Nephron progenitor cell (in vitro differentiated cells): ENCODE measurements around the gene YPEL5.

Experiments used
- DNase-seq: peaks from one replicate; pipeline ENCODE4 v3.0.0; 2021
- H3K27ac Mint-ChIP-seq: 2 replicates; pipeline ENCODE4 v1.8.0; 2021; ENCODE audit warnings: mild to moderate bottlenecking, moderate library complexity, mixed read lengths
- H3K27me3 Mint-ChIP-seq: 2 replicates; pipeline ENCODE4 v1.8.0; 2021; ENCODE audit warnings: mild to moderate bottlenecking, low read depth, mixed read lengths; ENCODE audit not compliant: poor library complexity
- H3K36me3 Mint-ChIP-seq: 2 replicates; pipeline ENCODE4 v1.8.0; 2021; ENCODE audit warnings: low read depth, mixed read lengths
- H3K4me1 Mint-ChIP-seq: 2 replicates; pipeline ENCODE4 v1.8.0; 2021; ENCODE audit warnings: mixed read lengths
- H3K4me3 Mint-ChIP-seq: 2 replicates; pipeline ENCODE4 v1.8.0; 2021; ENCODE audit warnings: mild to moderate bottlenecking, moderate library complexity, mixed read lengths
- H3K9me3 Mint-ChIP-seq: 2 replicates; pipeline ENCODE4 v1.8.0; 2021; ENCODE audit warnings: mild to moderate bottlenecking, moderate library complexity, mixed read lengths
- CTCF ChIP-seq: fragments of 200-600 bp; sonication (generic); IDR thresholded peaks from 2 replicates; pipeline ENCODE4 v1.5.0; 2021; ENCODE audit warnings: antibody characterized with exemption

YPEL5 gene

GRCh38 chr2:30164131-30164925 is 17.5 kb downstream of the YPEL5 start:
- Mint-ChIP-seq H3K9me3 (no peaks in the 10 kb centered on the region), H3K36me3 (peaks cover under 1% of the 10 kb centered on the region), H3K27ac (no peak overlapping the region), H3K4me1 (no peaks in the 10 kb centered on the region), H3K4me3 (no peak overlapping the region), H3K27me3 (peaks cover 11% of the 10 kb centered on the region)
- TF ChIP-seq CTCF: no peak
- no peak for DNase-seq

GRCh38 chr2:30165050-30165520 is 18.3 kb downstream of the YPEL5 start:
- peaks cover 11% of the 10 kb centered on the region for H3K27me3 Mint-ChIP-seq
- H3K4me3 Mint-ChIP-seq: no peak overlapping the region
- peak; percentile 55 for DNase-seq
- H3K4me1 Mint-ChIP-seq: peaks cover 5% of the 10 kb centered on the region
- H3K27ac Mint-ChIP-seq: no peak overlapping the region
- H3K9me3 Mint-ChIP-seq: no peaks in the 10 kb centered on the region
- TF ChIP-seq CTCF: peak; percentile 84
- H3K36me3 Mint-ChIP-seq: no peaks in the 10 kb centered on the region

- H3K4me3 Mint-ChIP-seq: no peak overlapping the region
- no peaks in the 10 kb centered on the region for H3K36me3 Mint-ChIP-seq
- no peak overlapping the region for H3K27ac Mint-ChIP-seq
- H3K4me1 Mint-ChIP-seq: peaks cover 9% of the 10 kb centered on the region
- H3K27me3 Mint-ChIP-seq: peaks cover 14% of the 10 kb centered on the region
- no peak for TF ChIP-seq CTCF
- H3K9me3 Mint-ChIP-seq: no peaks in the 10 kb centered on the region
- DNase-seq: no peak
These were observed 18.8 kb downstream of the YPEL5 start for GRCh38 chr2:30165617-30166016.

GRCh38 chr2:30172627-30173026 is 25.8 kb downstream of the YPEL5 start:
- no peak for TF ChIP-seq CTCF
- Mint-ChIP-seq H3K4me1 (peaks cover 9% of the 10 kb centered on the region), H3K36me3 (no peaks in the 10 kb centered on the region), H3K4me3 (no peak overlapping the region), H3K27me3 (peaks cover 12% of the 10 kb centered on the region), H3K9me3 (no peaks in the 10 kb centered on the region), H3K27ac (no peak overlapping the region)
- DNase-seq: no peak

- no peak for DNase-seq
- Mint-ChIP-seq H3K9me3 (no peaks in the 10 kb centered on the region), H3K27ac (no peak overlapping the region), H3K36me3 (no peaks in the 10 kb centered on the region), H3K4me3 (no peak overlapping the region), H3K4me1 (no peaks in the 10 kb centered on the region), H3K27me3 (peaks cover 11% of the 10 kb centered on the region)
- no peak for TF ChIP-seq CTCF
These were observed 30.6 kb downstream of the YPEL5 start for GRCh38 chr2:30177440-30177839.

GRCh38 chr2:30177956-30178355 is 31.1 kb downstream of the YPEL5 start:
- no peaks in the 10 kb centered on the region for H3K9me3 Mint-ChIP-seq
- no peaks in the 10 kb centered on the region for H3K36me3 Mint-ChIP-seq
- peaks cover 11% of the 10 kb centered on the region for H3K27me3 Mint-ChIP-seq
- TF ChIP-seq CTCF: no peak
- H3K4me3 Mint-ChIP-seq: no peak overlapping the region
- no peaks in the 10 kb centered on the region for H3K4me1 Mint-ChIP-seq
- H3K27ac Mint-ChIP-seq: no peak overlapping the region
- DNase-seq: no peak
